Panc1 (cell line): ENCODE measurements around the gene CARM1. TPM values are rescaled to one million over a fixed set of nuclear protein-coding genes. Genes with fewer than 3 reads are reported as not detected.
A peak's percentile ranks its signal among the peaks of the same experiment; 100 is the strongest.
"Not testable (repeated sequence)": the region's sequence is repeated elsewhere in the genome, so short reads cannot be mapped to it uniquely, and the experiment has no call there.

Source experiments
- ATAC-seq: fragments of 200-7000 bp; cut with Tn5 transposase; 2 replicates; pipeline ENCODE4 v1.9.1; 2020; ENCODE audit warnings: mild to moderate bottlenecking, moderate library complexity
- BruUV-seq: library from RNA; stranded (reverse); fragments of 400-500 nt; replicated peaks from 2 replicates; lab custom pipeline; 2021; lab: Mats Ljungman, UMichigan
- CTCF ChIA-PET: fragments of 300-600 bp; sonication (Branson Sonifier 250); formaldehyde crosslinking; loops from one replicate; lab custom pipeline; 2022; ENCODE audit warnings: antibody characterized with exemption; lab: Charles Lee
- POLR2A ChIA-PET: fragments of 300-600 bp; sonication (Branson Sonifier 250); formaldehyde crosslinking; loops from one replicate; lab custom pipeline; 2022; ENCODE audit warnings: antibody characterized with exemption; lab: Charles Lee
- DNase-seq: peaks from one replicate; pipeline ENCODE4 v3.0.0-alpha.2; 2010; ENCODE audit warnings: low read depth, low spot score
- H3K27ac ChIP-seq: 2 replicates; pipeline ENCODE4 v1.5.1; 2011; ENCODE audit warnings: mild to moderate bottlenecking, low read length, inconsistent platforms
- H3K27me3 ChIP-seq: fragments of 200-500 bp; sonication (Bioruptor generic); 2 replicates; pipeline ENCODE4 v1.6.0; 2014; ENCODE audit warnings: low read length, inconsistent platforms; ENCODE audit not compliant: control insufficient read depth, insufficient read depth
- H3K36me3 ChIP-seq: fragments of 200-500 bp; sonication (Bioruptor generic); 2 replicates; pipeline ENCODE4 v1.5.1; 2014; ENCODE audit warnings: inconsistent platforms, mild to moderate bottlenecking, low read length, moderate library complexity; ENCODE audit not compliant: control insufficient read depth, insufficient read depth
- H3K4me1 ChIP-seq: 2 replicates; pipeline ENCODE4 v1.5.1; 2011; ENCODE audit warnings: inconsistent platforms, mild to moderate bottlenecking, low read length, moderate library complexity; ENCODE audit not compliant: control insufficient read depth, insufficient read depth
- H3K4me3 ChIP-seq, 2 experiments: 2 replicates each; pipeline ENCODE4 v1.5.1; 2011 to 2012; ENCODE audit warnings: low read depth in 2 of 2, low read length in 2 of 2, mild to moderate bottlenecking in 2 of 2, inconsistent platforms in 1 of 2, moderate library complexity in 1 of 2
- H3K9me3 ChIP-seq: fragments of 200-500 bp; sonication (Bioruptor generic); 2 replicates; pipeline ENCODE4 v1.5.1; 2014; ENCODE audit warnings: low read depth, mild to moderate bottlenecking, inconsistent platforms, low read length, moderate library complexity; ENCODE audit not compliant: control insufficient read depth, insufficient read depth
- CTCF ChIP-seq: fragments of 450-650 bp; IDR thresholded peaks from 2 replicates; pipeline ENCODE4 v1.5.1; 2017; ENCODE audit warnings: mild to moderate bottlenecking
- POLR2AphosphoS5 ChIP-seq: IDR thresholded peaks from 2 replicates; pipeline ENCODE4 v1.6.1; 2012; ENCODE audit warnings: mild to moderate bottlenecking, low read depth, low read length, moderate library complexity
- SIN3A ChIP-seq: IDR thresholded peaks from 2 replicates; pipeline ENCODE4 v1.6.1; 2012; ENCODE audit warnings: low read depth, mild to moderate bottlenecking, low read length, moderate library complexity, borderline replicate concordance; ENCODE audit not compliant: insufficient read depth
- TCF7L2 ChIP-seq: IDR thresholded peaks from 2 replicates; pipeline ENCODE4 v1.6.1; 2011; ENCODE audit warnings: mild to moderate bottlenecking, low read depth, low read length, inconsistent platforms
- in situ Hi-C: cut with HindIII; loops from 2 replicates; pipeline ENCODE4 v1.10.0; 2016; ENCODE audit warnings: low sequenced_read_pairs, low pct_unique_long_range_greater_than_20kb
- intact Hi-C: fragments of 100-400 bp; cut with micrococcal nuclease; formaldehyde crosslinking; loops from one replicate; pipeline ENCODE4 v1.10.0; 2022; ENCODE audit not compliant: unreplicated experiment
- total RNA-seq: library from RNA; stranded (reverse); gene quantifications from one replicate; pipeline ENCODE4 v1.2.1, GENCODE V29; 2021; ENCODE audit not compliant: unreplicated experiment
- TF ChIP-seq, protein P1 (sequence below), 2 experiments: IDR thresholded peaks; 2 replicates each; pipeline ENCODE4 v1.6.1; 2011 to 2012; ENCODE audit warnings: low read depth in 2 of 2, control low read depth in 1 of 2, low read length in 1 of 2, mild to moderate bottlenecking in 1 of 2, moderate library complexity in 1 of 2; ENCODE audit not compliant: insufficient read depth in 1 of 2

The CARM1 gene
- total RNA-seq, 1 experiment from 2014 or later = 44.9 TPM

GRCh38 chr19:10874024-10874423 lies 2.7 kb downstream of the CARM1 start:
- TF ChIP-seq, protein P1, sequence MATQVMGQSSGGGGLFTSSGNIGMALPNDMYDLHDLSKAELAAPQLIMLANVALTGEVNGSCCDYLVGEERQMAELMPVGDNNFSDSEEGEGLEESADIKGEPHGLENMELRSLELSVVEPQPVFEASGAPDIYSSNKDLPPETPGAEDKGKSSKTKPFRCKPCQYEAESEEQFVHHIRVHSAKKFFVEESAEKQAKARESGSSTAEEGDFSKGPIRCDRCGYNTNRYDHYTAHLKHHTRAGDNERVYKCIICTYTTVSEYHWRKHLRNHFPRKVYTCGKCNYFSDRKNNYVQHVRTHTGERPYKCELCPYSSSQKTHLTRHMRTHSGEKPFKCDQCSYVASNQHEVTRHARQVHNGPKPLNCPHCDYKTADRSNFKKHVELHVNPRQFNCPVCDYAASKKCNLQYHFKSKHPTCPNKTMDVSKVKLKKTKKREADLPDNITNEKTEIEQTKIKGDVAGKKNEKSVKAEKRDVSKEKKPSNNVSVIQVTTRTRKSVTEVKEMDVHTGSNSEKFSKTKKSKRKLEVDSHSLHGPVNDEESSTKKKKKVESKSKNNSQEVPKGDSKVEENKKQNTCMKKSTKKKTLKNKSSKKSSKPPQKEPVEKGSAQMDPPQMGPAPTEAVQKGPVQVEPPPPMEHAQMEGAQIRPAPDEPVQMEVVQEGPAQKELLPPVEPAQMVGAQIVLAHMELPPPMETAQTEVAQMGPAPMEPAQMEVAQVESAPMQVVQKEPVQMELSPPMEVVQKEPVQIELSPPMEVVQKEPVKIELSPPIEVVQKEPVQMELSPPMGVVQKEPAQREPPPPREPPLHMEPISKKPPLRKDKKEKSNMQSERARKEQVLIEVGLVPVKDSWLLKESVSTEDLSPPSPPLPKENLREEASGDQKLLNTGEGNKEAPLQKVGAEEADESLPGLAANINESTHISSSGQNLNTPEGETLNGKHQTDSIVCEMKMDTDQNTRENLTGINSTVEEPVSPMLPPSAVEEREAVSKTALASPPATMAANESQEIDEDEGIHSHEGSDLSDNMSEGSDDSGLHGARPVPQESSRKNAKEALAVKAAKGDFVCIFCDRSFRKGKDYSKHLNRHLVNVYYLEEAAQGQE (IDR thresholded peaks at IDR 0.05; ENCODE audit: insufficient read depth in 1 of 2, low read depth in 2 of 2, low read length in 1 of 2) = no peak
- TF ChIP-seq POLR2AphosphoS5 (no peak), TCF7L2 (no peak), CTCF (no peak), SIN3A (no peak)
- no TSS peak for BruUV-seq
- ATAC-seq = no peak
- peaks cover 4% of the 10 kb centered on the region; the same call in 1 of the 2 replicates for H3K36me3 ChIP-seq
- in situ Hi-C loops = no loop called here
- H3K27me3 ChIP-seq = no peaks in the 10 kb centered on the region
- no peaks in the 10 kb centered on the region for H3K9me3 ChIP-seq
- ChIA-PET POLR2A (interaction anchor here (0.7 kb wide), 1 partner anchor 85 kb away, joined by 5 read pairs; no protein-coding TSS in a partner anchor), CTCF (no interaction called here)
- H3K27ac ChIP-seq = no peak overlapping the region
- intact Hi-C loops = no loop called here
- no peak for DNase-seq
- H3K4me1 ChIP-seq = no peaks in the 10 kb centered on the region
- H3K4me3 ChIP-seq = no peak overlapping the region

- Histone ChIP-seq H3K27me3 (no peaks in the 10 kb centered on the region), H3K36me3 (peaks cover 4% of the 10 kb centered on the region; the same call in 1 of the 2 replicates), H3K9me3 (no peaks in the 10 kb centered on the region), H3K4me1 (0 out of 2 replicates have a peak, but pooled peaks cover 6% of the 10 kb centered on the region), H3K4me3 (no peak overlapping the region), H3K27ac (no peak overlapping the region)
- DNase-seq (no peak), ATAC-seq (0 out of 2 replicates have a peak, but pooled peaks have one; percentile 8)
- TF ChIP-seq TCF7L2 (no peak), SIN3A (no peak), POLR2AphosphoS5 (no peak), CTCF (no peak)
- TF ChIP-seq, protein P1 (IDR thresholded peaks at IDR 0.05; ENCODE audit: insufficient read depth in 1 of 2, low read depth in 2 of 2, low read length in 1 of 2) = no peak
- CTCF ChIA-PET = no interaction called here
- BruUV-seq = no TSS peak
- POLR2A ChIA-PET = no interaction called here
- in situ Hi-C loops (no loop called here), intact Hi-C loops (no loop called here)
Measured at GRCh38 chr19:10876459-10877240, 5.3 kb downstream of the CARM1 start.

GRCh38 chr19:10877608-10878007 lies 6.3 kb downstream of the CARM1 start:
- H3K4me3 ChIP-seq, H3K27me3 ChIP-seq, BruUV-seq, DNase-seq, H3K27ac ChIP-seq, in situ Hi-C loops, POLR2A ChIA-PET, H3K9me3 ChIP-seq, intact Hi-C loops, CTCF ChIA-PET, H3K4me1 ChIP-seq, ATAC-seq, H3K36me3 ChIP-seq: not testable (repeated sequence)
